Measurements from ENCODE around the gene TAS2R39. TPM values are rescaled to one million over a fixed set of nuclear protein-coding genes. Genes with fewer than 3 reads are reported as not detected.

TAS2R39 gene
- polyA plus RNA-seq, 1 donor from 2014 or later, result not detected

DNA sequence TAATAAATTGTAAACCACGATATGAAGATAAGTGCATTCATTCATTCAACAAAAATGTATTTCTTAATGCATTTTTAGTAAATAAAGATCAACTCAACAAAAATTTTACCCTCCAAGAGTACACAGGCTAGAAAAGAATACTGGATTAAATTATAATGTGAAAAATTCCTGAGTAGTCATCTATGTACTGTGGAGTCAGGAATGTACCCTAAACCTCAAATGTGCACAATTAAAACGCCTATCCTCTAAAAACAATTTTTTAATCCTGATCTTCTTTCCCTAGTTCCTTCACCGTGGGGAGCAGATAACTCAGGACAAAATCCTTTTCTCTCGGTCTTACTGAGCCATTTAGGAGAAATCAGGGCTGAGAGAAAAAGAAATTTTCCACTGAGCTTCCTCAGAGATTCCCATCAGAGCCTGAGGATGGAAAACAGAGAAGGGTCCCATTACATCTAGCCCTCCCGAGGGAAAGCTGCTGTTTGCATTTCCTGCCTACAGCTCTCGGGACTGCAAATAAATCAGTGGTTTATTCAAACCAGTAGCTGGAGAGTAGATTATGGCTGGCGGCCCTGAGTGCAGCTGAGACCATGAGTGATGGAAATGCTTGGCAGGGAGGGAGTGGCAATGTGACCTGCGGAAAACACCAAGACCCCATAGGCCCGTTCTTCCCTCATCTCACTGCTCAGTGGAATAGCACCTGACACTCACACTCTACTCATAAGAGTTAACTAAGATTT lies 46.0 kb downstream of the TAS2R39 start:
- no peaks in the 10 kb centered on the region for H3K9me3 ChIP-seq (ENCODE audit: low read length)
- no peaks in the 10 kb centered on the region for H3F3A ChIP-seq (ENCODE audit: insufficient read depth, low read length, poor library complexity, severe bottlenecking)
- H3K27me3 ChIP-seq (ENCODE audit: insufficient read depth, low read depth, low read length), result no peaks in the 10 kb centered on the region
- no peak overlapping the region for H3K4me3 ChIP-seq (ENCODE audit: low read length)
- no peak overlapping the region for H3K27ac ChIP-seq (ENCODE audit: low read length)
- TF ChIP-seq TAF1 (IDR thresholded peaks at IDR 0.05; ENCODE audit: low read depth), result no peak
- TF ChIP-seq, protein P1, sequence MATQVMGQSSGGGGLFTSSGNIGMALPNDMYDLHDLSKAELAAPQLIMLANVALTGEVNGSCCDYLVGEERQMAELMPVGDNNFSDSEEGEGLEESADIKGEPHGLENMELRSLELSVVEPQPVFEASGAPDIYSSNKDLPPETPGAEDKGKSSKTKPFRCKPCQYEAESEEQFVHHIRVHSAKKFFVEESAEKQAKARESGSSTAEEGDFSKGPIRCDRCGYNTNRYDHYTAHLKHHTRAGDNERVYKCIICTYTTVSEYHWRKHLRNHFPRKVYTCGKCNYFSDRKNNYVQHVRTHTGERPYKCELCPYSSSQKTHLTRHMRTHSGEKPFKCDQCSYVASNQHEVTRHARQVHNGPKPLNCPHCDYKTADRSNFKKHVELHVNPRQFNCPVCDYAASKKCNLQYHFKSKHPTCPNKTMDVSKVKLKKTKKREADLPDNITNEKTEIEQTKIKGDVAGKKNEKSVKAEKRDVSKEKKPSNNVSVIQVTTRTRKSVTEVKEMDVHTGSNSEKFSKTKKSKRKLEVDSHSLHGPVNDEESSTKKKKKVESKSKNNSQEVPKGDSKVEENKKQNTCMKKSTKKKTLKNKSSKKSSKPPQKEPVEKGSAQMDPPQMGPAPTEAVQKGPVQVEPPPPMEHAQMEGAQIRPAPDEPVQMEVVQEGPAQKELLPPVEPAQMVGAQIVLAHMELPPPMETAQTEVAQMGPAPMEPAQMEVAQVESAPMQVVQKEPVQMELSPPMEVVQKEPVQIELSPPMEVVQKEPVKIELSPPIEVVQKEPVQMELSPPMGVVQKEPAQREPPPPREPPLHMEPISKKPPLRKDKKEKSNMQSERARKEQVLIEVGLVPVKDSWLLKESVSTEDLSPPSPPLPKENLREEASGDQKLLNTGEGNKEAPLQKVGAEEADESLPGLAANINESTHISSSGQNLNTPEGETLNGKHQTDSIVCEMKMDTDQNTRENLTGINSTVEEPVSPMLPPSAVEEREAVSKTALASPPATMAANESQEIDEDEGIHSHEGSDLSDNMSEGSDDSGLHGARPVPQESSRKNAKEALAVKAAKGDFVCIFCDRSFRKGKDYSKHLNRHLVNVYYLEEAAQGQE (IDR thresholded peaks at IDR 0.05; ENCODE audit: borderline replicate concordance), result peak; percentile 45
- TF ChIP-seq EZH2 (IDR thresholded peaks at IDR 0.05; ENCODE audit: borderline replicate concordance, insufficient read depth, low read length, poor library complexity, severe bottlenecking), result no peak
- H2AFZ ChIP-seq (ENCODE audit: low read depth, low read length), result no peak overlapping the region
- no peaks in the 10 kb centered on the region for H3K79me2 ChIP-seq (replicated peaks; ENCODE audit: insufficient read depth, low read length)
- no peak overlapping the region for H3K4me2 ChIP-seq (ENCODE audit: low read length)
- no peaks in the 10 kb centered on the region for H3K9me2 ChIP-seq (ENCODE audit: insufficient read depth, low read length)
- H3K9ac ChIP-seq (ENCODE audit: low read length), result no peak overlapping the region
- H3K36me3 ChIP-seq (ENCODE audit: insufficient read depth, low read length), result no peaks in the 10 kb centered on the region
- H4K20me1 ChIP-seq (ENCODE audit: insufficient read depth), result no peaks in the 10 kb centered on the region

DNA sequence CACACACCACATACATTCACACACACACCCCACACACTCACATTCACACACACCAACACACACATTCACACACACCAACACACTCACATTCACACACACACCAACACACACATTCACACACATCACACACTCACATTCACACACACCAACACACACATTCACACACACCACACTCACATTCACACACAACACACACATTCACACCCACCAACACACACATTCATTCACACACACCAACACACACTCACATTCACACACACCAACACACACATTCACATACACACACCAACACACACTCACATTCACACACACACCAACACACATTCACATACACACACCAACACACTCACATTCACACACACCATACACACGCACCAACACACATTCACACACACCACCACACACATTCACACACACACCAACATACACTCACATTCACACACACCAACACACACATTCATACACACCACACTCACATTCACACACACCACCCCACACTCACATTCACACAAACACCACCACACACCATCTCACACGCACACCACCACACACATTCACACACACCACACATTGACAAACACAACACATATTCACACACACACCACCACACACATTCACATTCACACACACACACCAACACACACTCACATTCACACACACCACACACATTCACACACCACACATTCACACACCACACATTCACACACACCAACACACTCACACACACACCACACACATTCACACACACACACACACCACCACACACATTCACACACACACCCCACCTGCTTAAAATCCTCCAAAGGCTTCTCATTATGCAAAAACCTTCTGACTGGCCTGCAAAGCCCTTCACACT lies 47.6 kb downstream of the TAS2R39 start:
- Histone ChIP-seq H3K27ac (ENCODE audit: low read length) (no peak overlapping the region), H3K27me3 (ENCODE audit: insufficient read depth, low read depth, low read length) (no peaks in the 10 kb centered on the region), H3F3A (ENCODE audit: insufficient read depth, low read length, poor library complexity, severe bottlenecking) (no peaks in the 10 kb centered on the region), H3K4me3 (ENCODE audit: low read length) (no peak overlapping the region), H3K9ac (ENCODE audit: low read length) (no peak overlapping the region), H3K79me2 (replicated peaks; ENCODE audit: insufficient read depth, low read length) (no peaks in the 10 kb centered on the region), H4K20me1 (ENCODE audit: insufficient read depth) (no peaks in the 10 kb centered on the region), H3K9me3 (ENCODE audit: low read length) (no peaks in the 10 kb centered on the region), H3K36me3 (ENCODE audit: insufficient read depth, low read length) (no peaks in the 10 kb centered on the region), H3K4me2 (ENCODE audit: low read length) (no peak overlapping the region), H3K9me2 (ENCODE audit: insufficient read depth, low read length) (no peaks in the 10 kb centered on the region), H2AFZ (ENCODE audit: low read depth, low read length) (no peak overlapping the region)
- TF ChIP-seq EP300 (conservative IDR thresholded peaks at IDR 0.05; ENCODE audit: poor library complexity, severe bottlenecking), result no peak
- TF ChIP-seq SMC3 (conservative IDR thresholded peaks at IDR 0.05; ENCODE audit: poor library complexity), result no peak
- no peak for TF ChIP-seq POLR2AphosphoS5 (IDR thresholded peaks at IDR 0.05)
- no peak for TF ChIP-seq RAD21 (conservative IDR thresholded peaks at IDR 0.05)
- no peak for TF ChIP-seq MXI1 (conservative IDR thresholded peaks at IDR 0.05; ENCODE audit: poor library complexity, severe bottlenecking)
- TF ChIP-seq TAF1 (IDR thresholded peaks at IDR 0.05; ENCODE audit: low read depth), result no peak
- TF ChIP-seq, protein P1 (IDR thresholded peaks at IDR 0.05; ENCODE audit: borderline replicate concordance), result no peak
- TF ChIP-seq EZH2 (IDR thresholded peaks at IDR 0.05; ENCODE audit: borderline replicate concordance, insufficient read depth, low read length, poor library complexity, severe bottlenecking), result no peak
- TF ChIP-seq, protein P2, sequence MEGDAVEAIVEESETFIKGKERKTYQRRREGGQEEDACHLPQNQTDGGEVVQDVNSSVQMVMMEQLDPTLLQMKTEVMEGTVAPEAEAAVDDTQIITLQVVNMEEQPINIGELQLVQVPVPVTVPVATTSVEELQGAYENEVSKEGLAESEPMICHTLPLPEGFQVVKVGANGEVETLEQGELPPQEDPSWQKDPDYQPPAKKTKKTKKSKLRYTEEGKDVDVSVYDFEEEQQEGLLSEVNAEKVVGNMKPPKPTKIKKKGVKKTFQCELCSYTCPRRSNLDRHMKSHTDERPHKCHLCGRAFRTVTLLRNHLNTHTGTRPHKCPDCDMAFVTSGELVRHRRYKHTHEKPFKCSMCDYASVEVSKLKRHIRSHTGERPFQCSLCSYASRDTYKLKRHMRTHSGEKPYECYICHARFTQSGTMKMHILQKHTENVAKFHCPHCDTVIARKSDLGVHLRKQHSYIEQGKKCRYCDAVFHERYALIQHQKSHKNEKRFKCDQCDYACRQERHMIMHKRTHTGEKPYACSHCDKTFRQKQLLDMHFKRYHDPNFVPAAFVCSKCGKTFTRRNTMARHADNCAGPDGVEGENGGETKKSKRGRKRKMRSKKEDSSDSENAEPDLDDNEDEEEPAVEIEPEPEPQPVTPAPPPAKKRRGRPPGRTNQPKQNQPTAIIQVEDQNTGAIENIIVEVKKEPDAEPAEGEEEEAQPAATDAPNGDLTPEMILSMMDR (IDR thresholded peaks at IDR 0.05; ENCODE audit: poor library complexity, severe bottlenecking), result no peak
